DND-41 (cell line): ENCODE measurements around the gene FOXN1.

Source experiments
- CTCF ChIP-seq: IDR thresholded peaks from 2 replicates; pipeline ENCODE4 v1.5.1; 2012; ENCODE audit warnings: borderline replicate concordance, low read length, moderate library complexity, mild to moderate bottlenecking; ENCODE audit not compliant: poor library complexity, severe bottlenecking; ENCODE audit errors: extremely low read depth
- EZH2 ChIP-seq: IDR thresholded peaks from 3 replicates; pipeline ENCODE4 v1.6.1; 2012; ENCODE audit warnings: borderline replicate concordance, low read depth, mild to moderate bottlenecking, moderate library complexity, low read length, inconsistent platforms; ENCODE audit not compliant: severe bottlenecking

GRCh38 chr17:28470266-28470913 is 35.8 kb upstream of the FOXN1 start:
- TF ChIP-seq CTCF (no peak), EZH2 (no peak)
